Activated T-cell treated with anti-CD3 and anti-CD28 coated beads, Interleukin-2, amount 50 U/mL, for 48 hours (primary cell): ENCODE measurements around the gene RNF103.
"Not testable (repeated sequence)": the region's sequence is repeated elsewhere in the genome, so short reads cannot be mapped to it uniquely, and the experiment has no call there.

ENCODE experiments used
- DNase-seq, 2 experiments: peaks; one replicate each; pipeline ENCODE4 v3.0.0-alpha.2; 2020

Gene RNF103, protein sequence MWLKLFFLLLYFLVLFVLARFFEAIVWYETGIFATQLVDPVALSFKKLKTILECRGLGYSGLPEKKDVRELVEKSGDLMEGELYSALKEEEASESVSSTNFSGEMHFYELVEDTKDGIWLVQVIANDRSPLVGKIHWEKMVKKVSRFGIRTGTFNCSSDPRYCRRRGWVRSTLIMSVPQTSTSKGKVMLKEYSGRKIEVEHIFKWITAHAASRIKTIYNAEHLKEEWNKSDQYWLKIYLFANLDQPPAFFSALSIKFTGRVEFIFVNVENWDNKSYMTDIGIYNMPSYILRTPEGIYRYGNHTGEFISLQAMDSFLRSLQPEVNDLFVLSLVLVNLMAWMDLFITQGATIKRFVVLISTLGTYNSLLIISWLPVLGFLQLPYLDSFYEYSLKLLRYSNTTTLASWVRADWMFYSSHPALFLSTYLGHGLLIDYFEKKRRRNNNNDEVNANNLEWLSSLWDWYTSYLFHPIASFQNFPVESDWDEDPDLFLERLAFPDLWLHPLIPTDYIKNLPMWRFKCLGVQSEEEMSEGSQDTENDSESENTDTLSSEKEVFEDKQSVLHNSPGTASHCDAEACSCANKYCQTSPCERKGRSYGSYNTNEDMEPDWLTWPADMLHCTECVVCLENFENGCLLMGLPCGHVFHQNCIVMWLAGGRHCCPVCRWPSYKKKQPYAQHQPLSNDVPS

DNA sequence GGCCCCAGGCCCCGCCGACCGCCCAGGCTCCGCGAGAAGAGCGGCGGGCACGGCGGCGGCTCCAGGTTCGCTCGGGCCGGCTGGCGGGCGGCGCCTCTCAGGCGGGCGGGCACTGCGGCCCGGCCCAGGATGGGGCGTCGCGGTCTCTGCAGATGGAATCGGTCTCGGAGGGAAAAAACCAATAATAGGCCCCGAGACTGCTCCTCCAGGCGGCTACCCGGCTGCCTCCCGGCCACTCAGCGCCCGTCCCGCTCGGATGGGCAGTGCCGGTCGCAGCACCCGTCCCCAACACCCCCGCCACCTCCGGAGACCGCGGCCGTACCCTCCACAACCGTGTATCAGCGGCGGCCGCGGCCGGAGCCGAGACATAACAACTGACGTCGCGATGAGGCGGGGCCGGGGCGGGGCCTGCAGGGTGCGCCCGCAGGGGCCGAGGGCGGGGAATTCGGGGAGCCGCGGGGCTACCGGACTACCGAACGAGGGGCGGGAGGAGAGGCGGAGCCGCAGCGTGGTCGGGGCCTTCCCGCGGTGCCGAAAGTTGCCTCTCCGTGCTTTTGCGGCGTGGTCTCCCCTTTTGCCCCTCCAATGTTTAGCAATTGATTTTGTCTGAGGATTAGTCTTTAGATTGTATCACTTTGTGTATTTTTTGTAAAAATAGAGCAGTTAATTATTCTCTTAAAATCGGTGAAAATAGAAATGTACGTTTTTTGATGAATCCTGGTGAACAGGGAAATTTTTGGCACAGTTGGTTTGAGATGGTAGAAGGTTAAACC is at the start of gene RNF103:
Gene RNF103 (minus strand): TSS at position 372 of the 773 bp plus-strand sequence. CDS start 979 bp downstream, outside the sequence.
- peak; percentile 96 to 97 for DNase-seq

DNA sequence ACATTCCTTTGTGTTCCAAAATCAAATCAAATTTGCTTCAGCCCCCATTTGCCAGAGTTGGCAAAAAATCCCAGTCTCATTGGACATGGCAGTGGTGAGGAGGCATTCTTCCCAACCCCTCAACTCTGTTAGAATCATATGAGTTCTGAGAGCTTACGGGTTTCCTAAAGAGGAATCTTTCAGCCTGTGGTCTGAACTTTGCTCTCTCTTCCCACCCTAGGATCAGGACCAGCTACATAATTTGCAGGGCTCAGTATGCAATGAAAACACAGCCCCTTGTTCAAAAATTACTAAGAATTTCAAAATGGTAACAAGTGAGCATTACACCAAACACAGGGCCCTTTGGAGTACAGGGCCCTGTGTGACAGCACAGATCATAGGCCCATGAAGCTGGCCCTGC is 49.3 kb upstream of the RNF103 start:
- no peak for DNase-seq

DNA sequence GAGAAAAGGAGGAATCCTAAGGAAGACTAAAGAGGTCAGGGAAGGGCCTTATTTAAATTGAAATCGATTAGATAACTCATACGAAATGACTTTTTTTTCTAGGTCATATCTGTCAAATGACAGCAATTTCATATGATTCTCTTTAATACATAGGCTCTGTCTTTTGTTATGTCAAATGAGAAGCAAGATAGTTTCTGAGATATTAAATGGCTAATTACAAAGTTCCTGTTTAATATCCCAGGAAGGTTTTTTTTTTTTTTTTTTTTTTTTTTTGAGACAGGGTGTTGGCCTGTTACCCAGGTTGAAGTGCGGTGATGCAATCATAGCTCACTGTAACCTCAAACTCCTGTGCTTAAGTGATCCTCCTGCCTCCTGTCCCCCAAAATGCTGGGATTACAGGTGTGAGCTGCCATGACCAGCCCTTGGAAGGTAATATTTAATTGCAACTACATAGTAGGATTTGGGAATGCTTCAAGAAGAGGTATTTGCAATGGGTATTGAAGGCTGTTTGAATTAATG is 48.4 kb upstream of the RNF103 start:
- DNase-seq: no peak

DNA sequence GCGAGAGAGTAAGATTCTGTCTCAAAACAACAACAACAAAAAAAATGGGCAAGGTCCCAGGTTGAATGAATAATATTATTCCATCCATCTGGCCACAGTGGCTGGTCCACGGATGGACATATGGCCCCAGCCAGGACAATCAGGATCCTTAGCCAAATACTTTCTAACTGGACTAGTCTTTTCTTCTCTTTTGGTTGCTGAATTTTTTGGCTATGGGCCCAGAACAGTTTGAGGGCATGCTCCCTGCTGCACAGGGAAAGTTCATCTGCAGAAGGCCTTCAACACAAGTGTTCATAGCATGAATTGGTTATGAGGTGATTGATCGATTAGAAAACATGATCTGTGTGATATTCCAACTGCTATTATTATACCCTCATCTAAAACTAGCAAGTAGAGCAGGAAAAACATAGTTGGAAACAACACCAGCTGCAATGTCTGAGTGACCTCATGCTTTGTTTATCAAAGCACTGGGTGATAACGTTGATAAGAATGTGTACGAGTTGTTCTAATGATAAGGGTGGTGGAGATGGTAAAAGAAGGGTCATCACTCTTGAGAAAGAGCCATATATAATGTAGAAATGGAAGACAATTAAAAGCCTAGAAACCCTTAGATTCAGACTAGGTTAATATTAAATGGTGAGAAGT is 47.8 kb upstream of the RNF103 start:
- DNase-seq: no peak

DNA sequence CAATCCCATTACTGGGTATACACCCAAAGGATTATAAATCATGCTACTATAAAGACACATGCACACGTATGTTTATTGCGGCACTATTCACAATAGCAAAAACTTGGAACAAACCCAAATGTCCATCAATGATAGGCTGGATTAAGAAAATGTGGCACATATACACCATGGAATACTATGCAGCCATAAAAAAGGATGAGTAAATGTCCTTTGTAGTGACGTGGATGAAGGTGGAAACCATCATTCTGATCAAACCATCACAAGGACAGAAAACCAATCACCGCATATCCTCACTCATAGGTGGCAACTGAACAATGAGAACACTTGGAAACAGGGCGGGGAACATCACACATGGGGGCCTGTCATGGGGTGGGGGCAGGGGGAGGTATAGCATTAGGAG is 45.7 kb upstream of the RNF103 start:
- not testable (repeated sequence) for DNase-seq

DNA sequence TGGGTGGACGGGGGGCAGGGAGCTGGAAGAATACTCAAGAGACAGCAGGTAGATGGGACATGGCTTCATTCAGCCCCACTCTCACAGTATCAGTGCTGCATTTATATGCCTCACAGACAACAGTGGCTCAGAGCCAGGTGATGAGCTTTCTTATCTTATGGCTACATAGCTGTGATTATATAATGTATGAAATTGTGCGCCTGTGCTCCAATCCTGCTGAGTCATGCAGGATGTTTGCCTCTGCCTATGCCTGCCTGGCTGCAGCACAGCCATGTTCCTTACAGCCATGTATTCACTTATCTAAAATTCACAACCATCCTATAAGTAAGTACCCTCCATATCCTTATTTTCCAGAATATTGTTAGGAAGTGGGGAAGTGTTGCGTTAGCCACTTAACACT is 37.7 kb upstream of the RNF103 start:
- DNase-seq: no peak

DNA sequence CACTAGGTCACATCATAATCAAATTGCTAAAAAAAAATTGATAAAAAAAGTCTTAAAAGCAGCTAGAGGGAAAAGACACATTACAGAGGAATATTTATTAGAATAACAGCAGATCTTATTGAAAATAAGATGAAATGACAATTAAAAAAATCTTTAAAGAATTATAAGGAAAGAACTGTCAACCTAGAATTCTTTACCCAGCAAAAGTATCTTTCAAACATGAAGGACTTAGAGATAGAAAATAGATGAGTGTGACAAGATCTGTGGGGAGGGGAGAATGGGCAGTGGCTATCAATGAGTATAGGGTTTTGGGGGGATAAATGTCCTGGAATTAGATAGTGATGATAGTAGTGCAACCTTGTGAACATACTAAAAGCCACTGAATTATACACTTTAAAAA is 26.5 kb upstream of the RNF103 start:
- DNase-seq: no peak

DNA sequence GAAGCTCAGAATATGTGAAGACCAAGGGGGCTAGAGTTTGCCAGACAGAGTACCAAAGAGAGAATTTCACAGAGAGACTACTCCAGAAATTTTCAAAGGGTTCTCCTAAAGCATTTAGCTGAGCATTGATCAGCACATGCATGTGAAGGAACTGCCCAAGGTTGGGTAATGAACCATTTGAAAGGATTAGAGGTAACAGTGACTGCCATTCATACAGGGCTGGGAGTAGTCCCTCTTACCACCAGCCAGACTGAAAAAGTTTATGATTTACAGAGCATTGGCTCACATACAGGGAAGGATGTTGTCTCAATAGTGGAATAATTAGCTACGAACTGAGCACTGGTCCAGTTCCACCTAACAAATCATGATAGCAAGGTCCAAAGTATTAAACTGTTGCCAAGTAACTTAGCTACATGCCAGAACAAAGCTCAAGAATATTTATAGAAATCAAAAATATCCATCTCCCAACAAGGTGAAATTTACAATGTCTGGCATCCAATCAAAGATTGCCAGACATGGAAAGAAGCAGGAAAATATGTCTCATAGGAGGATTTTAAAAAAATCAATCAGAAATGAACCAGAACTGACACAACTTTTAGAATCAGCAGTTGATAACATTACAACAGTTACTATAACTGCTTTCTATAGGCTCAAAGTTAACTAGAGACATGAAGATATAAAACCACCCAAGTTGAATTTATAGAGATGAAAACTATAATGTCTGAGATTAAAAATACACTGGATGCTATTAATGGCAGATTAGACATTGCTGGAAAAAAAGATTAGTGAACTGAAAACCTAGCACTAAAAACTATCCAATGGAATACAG is 25.7 kb upstream of the RNF103 start:
- no peak for DNase-seq

DNA sequence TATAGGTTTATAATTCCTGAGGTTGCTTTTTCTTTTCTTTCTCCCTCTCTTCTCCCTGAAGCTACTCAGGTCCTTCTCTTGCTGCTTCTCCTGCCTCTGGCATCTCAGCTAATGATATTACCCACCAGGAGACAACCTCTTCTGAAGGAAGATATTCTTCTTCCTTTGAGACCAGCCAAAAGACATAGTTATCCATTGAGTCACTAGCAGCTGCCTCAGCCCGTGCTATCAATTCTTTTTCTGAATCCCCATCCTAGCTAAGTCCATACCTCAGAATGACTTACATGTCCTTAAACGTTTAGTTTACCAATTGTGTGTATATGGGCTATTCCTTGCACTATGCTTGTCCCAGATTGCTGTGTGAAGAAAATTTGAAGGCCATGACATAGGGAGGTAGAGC is 25.0 kb upstream of the RNF103 start:
- DNase-seq: no peak

DNA sequence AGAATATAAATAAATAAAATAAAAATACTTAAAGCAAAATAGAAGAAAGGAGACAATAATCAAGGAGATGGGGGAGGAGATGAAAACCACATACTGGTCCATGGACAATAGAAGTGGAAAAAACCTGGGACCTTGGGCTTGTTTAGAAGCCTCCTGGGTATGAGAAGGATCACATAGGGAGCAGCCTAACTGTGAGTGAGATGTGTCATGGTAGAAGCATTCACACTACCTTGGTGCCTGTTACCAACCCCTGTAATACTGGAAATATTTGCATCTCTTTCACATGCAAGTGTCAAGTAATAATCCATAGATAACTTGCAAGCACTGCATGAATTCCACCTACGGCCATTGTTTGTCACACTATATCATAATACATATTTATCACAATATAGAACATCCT is 23.2 kb upstream of the RNF103 start:
- DNase-seq: no peak

DNA sequence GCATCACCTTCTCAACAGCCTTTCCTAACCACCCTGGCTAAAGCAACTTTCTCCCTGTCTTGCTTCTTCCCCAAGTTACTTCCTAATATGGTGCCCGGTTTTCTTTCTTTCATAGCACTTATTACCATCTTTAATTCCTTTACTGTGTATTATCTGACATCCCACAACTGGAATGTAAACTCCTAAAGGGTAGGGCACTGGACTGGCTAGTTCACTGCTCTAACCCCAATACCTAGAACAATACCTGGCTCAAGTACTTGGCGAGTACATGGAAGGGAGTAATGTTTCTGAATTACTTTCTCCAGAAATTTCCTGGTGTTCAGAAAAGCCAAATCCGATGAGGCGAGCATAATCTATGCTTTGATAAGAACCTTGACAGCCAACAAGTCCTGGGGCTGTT is 22.7 kb upstream of the RNF103 start:
- no peak for DNase-seq

DNA sequence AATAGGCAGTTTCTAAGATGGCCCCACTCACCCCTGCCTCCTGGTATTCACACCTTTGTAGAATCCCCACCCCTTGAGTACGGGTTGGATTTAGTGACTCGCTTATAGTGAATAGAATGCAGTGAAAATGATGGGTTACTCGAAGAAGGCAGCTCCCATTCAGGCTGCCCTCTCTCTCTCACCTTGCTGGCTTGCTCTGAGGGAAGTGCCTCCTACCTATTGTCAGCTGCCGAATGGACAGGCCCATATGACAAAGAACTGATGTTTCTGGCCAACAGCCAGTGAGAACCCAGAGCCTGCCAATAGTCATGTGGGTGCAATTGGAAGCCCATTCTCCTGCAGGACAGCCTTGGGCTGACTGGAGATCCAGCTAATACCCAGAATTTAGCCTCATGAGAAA is 22.1 kb upstream of the RNF103 start:
- no peak for DNase-seq

DNA sequence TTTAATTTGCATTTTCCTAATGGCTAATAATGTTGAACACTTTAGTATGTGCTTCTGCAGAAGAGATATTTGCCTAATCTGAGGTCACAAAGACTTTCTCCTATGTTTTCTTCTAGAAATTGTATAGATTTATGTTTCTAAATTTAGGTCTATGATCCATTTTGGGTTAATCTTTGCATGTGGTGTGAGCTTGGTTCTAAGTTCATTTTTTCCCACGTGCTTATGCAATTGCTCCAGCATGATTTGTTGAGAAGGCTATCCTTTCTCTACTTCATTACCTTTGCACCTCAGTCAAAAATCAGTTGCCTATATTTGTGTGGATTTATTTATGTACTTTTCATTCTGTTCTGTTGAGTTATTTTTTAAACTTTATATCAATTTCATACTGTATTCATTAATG is 15.0 kb upstream of the RNF103 start:
- DNase-seq: no peak

DNA sequence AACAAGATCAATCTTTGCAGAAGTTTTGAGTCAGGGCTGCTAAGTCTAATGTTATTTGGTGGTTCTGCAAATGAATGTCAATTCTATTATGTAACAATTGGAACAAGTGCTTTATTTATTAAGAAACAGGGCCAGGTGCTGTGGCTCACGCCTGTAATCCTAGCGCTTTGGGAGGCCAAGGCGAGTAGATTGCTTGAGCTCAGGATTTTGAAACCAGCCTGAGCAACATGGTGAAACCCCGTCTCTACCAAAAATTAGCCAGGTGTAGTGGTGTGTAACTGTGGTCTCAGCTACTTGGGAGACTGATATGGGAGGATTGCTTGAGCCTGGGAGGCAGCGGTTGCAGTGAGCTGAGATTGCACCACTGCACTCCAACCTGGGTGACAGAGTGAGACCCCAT is 13.2 kb upstream of the RNF103 start:
- DNase-seq: no peak

DNA sequence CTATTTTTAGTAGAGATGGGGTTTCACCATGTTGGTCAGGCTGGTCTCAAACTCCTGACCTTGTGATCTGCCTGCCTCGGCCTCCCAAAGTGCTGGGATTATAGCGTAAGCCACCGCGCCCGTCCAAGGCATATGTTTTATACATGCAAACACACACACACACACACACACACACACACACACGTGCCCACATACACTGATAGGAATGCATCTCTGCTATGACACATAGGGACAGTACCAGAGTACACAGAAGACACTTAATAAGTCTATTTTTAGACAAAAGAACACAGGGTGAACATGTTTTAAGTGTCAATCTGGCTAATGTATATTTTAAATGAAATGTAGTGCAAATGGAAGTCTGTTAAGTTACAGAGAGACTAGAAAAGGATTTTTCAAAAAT is 10.7 kb upstream of the RNF103 start:
- DNase-seq: no peak

DNA sequence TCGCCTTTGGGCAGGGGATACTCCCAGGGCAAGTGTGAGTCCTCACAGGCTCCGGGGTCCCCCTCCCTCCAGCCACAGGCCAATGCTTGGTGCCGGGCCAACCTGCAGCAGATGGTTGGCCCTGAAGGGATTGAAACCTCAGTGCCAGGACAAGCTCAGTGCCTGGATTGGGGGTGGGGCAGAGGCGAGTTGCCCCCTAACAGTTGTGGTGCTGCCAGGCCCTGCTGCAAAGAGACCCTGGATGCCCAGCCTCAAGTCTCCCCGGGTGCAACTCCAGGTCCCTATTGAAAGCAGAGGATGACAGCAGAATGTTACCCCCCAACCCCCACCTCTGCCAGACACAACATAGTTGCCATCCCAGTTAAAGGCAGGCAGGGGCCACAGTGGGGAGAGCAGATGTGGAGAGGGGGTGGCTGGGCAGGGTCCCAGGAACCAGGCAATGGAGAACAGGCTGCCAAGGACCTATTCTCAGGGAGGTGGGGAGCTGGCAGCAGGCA is 9.5 kb upstream of the RNF103 start:
- no peak for DNase-seq

DNA sequence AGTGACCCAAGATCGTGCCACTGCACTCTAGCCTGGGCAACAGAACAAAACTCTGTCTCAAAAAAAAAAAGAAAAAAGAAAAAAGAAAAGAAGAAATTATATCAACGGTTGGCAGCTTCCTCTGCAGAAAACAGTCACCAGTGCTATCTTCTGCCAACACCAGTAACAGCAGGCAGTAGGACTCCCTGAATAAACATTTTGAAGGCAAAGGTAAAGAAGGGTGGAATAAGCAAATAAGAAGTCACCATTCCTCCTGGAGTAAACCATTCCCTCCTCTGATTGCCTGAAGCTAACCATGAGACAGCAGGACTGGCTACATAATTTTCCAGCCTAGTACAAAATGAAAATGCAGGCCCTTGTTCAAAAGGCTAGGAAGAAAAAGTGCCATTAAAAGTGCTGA is 9.0 kb upstream of the RNF103 start:
- DNase-seq: no peak

DNA sequence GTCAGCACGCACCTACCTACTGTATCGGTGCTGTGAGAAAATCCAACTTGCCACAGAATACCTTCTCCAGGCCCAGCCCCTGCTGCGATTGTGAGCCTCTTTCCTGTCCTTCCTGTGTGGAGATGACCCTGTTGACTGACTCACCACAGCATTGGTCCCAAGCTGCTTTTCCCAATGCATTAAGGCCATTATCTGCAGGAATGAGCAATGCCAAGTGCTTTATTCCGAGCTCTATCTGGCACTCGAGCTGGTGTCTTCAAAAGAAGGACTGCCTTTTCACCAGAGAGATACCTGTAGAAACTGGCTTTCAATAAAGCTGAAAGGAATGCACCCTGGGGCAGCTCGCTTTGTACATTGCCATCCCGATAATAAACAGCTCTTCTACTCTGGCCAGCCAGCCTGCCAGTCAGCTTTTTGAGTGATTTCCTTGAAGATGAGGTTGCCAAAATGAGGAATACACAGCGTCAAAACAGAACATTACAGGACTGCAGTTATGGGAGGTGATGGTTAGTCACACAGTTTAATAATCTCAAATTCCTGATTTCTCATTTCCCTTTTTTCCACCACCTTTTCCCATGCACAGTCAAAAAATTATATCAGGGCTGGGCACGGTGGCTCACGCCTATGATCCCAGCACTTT is 8.3 kb upstream of the RNF103 start:
- DNase-seq: no peak

DNA sequence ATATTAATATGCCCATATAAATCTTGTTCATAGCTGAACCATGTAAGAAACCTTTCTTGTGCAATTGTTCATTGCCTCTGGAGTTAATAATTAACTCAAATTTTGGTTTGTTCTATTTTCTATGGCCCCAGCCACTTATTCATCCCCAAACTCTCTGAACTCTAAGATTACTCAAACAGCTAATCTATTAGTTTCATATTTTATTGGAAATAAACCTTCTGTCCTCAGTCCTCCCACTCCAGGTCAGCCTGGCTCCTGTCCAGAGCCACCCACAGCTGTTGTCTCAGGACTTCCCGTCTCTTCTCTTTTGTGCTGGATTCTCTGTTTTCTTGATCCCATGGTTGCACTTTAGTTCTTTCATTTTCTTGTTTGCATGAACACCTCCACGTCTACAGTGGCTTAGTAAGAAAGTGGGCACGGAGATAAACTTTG is 4.4 kb upstream of the RNF103 start:
- DNase-seq: no peak

DNA sequence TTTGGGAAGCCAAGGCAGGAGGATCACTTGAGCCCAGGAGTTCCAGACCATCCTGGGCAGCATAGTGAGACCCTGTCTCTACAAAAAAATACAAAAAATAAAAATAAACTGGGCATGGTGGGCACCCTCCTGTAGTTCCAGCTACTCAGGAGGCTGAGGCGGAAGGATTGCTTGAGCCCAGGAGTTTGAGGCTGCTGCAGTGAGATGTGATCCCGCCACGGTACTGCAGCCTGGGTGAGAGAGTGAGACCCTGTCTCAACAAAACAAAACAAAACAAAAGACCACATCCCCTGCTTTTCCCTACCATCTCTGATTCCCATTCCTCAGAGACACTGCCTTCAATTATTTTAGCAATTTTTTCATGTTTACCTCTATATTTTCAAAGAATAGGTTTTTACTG is 3.9 kb upstream of the RNF103 start:
- DNase-seq: no peak

DNA sequence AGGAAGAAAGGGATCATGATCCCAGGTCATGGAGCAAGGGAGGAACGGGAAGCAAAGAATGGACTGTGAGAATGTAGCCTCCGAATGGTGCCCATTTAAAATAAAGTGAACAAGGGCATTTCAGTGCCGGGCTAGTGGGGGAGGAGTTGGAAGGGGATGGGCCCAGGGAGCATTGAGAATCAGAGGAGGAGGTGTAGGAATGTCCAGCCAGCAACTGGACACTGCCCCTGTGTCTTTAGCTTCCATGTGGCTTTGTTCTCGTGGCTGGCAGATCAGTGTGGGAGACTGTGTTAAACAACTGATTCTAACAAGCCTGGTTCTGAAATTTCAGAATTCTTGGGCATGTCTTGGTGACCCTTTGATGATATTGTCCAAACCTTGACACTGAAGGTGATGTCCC is 1.4 kb upstream of the RNF103 start:
- no peak for DNase-seq

DNA sequence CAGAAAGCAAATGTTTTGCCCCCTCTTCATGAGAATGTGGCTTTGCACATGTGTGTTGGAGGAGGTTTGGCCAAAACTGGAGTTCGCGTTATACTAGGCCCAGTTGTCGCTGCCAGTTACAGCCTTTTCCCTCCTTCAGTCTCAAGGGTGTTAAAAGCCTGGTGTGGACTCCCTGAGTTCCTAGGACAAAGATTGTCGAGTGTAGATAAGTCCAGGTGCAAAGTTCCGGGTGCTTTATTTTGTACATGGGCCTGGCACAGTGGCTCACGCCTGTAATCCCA is 542 bp upstream of the RNF103 start:
- peak; percentile 22 to 31 for DNase-seq
